GM10266 (cell line): ENCODE data around the gene CPT1A.
A peak's percentile ranks its signal among the peaks of the same experiment; 100 is the strongest.

Experiments
- DNase-seq: peaks from one replicate; pipeline ENCODE4 v3.0.0; 2012; ENCODE audit errors: extremely low spot score
- TF ChIP-seq, protein P1 (sequence below): IDR thresholded peaks from 2 replicates; pipeline ENCODE4 v1.5.1; 2012; ENCODE audit warnings: mild to moderate bottlenecking, low read depth; ENCODE audit not compliant: control insufficient read depth, insufficient read depth; ENCODE audit errors: missing control alignments

The CPT1A gene

DNA sequence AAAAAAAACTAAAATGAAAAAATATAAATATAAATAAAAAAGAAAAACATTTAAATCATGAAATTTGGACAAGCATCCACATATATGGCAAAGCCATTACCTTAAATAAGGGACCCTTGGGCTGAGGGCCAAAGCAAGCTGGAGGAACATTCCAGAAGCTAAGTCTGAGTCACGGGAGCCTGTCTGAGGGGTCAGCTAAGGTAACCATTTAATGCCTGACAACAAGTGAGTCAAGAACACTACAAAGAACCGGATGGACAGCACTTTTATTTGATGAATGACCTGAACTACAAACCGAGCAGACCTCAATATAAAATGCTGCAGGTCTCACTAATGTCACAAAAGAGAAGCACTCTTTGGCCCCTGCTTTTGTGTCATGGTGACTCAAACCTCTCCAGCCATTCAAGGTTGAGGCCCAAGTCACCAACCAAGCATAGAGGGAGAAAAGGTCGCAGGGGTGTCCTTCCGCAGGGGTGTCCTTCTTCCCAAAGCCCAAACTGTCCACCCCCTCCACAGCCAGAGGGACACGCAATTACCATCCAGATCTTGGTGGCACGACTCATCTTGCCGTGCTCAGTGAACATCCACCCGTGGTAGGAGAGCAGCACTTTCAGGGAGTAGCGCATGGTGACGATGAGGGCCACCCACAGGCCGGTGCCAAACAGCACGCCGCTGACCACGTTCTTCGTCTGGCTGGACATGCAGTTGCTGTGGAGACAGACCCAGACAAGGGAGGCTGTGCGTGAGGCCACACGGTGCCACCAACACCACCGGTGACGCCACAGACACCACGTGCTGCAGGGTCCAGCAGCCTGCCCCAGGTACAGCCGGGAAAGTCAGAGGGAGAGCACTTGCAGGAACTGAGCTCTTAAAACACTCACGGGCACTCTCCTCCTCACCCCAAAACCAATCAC lies 34.5 kb downstream of the CPT1A start:
- TF ChIP-seq, protein P1, sequence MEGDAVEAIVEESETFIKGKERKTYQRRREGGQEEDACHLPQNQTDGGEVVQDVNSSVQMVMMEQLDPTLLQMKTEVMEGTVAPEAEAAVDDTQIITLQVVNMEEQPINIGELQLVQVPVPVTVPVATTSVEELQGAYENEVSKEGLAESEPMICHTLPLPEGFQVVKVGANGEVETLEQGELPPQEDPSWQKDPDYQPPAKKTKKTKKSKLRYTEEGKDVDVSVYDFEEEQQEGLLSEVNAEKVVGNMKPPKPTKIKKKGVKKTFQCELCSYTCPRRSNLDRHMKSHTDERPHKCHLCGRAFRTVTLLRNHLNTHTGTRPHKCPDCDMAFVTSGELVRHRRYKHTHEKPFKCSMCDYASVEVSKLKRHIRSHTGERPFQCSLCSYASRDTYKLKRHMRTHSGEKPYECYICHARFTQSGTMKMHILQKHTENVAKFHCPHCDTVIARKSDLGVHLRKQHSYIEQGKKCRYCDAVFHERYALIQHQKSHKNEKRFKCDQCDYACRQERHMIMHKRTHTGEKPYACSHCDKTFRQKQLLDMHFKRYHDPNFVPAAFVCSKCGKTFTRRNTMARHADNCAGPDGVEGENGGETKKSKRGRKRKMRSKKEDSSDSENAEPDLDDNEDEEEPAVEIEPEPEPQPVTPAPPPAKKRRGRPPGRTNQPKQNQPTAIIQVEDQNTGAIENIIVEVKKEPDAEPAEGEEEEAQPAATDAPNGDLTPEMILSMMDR = no peak
- DNase-seq = no peak

DNA sequence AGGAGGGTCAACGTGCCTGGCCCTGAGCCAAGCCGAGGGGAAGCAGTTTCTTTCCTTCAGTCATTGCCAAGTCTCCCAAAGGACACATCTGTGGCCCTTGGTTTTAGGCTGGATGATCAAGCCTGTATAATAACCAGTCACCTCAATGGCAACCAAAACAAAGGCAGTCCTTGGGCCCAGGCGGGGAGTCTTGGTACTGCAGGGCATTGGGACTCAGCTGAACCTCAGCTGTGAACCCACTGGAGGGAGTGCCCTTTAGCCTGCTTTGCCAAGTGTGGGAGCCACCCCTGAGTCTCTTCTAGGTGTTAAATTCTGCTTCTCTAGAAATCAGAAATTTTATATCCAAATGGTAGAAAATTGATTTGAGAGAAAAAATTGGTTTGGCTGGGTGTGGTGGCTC lies 36.9 kb downstream of the CPT1A start:
- DNase-seq = no peak
- TF ChIP-seq, protein P1 = no peak

DNA sequence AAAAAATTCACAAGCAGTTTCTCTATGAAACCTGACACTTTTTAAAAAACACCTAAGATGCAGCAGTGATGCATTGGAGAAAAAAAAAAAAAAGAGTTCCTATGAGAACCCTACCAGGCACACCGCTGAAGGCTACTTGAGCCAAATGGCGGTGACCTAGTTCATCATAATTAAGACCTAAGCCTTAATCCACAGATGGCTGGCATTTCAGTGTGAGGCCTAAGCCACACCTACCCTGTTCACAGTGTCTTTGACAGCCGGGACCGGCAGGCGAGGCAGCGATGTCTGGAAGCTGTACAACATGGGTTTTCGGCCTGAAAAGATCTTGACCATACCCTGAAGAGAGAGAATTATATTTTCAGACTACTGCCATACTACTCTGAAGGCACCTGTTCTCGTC lies 38.0 kb downstream of the CPT1A start:
- TF ChIP-seq, protein P1 = no peak
- DNase-seq = no peak

DNA sequence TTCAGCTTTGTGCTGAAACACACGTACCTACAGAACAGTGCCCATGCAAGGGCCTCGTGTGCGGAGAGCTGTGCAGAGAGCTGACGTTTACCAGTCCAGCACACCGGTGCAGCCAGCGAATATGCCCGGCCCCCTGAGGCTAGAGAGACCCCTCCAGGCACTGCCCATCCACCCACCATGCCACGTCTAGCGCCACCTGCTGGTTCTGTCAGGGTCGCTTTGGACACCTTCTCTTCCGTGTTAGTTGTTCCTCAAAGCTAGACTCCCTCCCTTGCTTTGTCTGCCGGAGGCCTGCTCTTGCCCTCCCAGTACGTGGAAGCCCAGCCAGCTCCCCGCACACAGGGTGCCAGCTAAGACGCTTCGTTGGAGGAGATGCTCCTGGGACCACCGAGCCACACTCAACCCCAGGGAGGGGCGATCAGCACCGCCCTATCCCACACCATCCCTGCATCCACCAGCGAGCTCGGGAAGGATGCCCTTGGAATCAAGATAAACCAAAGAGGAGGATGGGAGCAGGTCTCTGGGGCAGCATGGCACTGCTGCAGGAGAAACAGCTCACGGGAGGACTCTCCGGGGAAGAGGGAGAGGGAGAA lies 43.4 kb downstream of the CPT1A start:
- DNase-seq = no peak
- TF ChIP-seq, protein P1 = peak; percentile 61

DNA sequence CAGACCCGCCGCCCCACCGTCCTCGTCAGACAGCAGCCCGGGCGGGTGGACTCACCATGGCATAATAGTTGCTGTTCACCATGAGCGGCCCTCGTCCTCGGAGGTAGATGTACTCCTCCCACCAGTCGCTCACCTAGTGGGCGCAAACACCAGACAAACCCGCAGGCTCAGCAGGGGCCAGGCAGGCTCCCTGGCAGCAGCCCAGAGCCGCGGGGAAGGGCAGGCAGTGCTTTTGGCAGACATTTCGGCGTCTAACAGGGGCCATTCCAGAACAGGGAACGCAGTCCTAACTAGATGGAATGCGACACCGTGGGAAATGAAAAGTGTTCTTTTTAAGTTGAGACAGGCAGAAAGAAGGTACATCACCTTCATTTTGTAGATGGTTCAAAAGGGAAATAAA lies 44.9 kb downstream of the CPT1A start:
- DNase-seq = no peak
- TF ChIP-seq, protein P1 = no peak

DNA sequence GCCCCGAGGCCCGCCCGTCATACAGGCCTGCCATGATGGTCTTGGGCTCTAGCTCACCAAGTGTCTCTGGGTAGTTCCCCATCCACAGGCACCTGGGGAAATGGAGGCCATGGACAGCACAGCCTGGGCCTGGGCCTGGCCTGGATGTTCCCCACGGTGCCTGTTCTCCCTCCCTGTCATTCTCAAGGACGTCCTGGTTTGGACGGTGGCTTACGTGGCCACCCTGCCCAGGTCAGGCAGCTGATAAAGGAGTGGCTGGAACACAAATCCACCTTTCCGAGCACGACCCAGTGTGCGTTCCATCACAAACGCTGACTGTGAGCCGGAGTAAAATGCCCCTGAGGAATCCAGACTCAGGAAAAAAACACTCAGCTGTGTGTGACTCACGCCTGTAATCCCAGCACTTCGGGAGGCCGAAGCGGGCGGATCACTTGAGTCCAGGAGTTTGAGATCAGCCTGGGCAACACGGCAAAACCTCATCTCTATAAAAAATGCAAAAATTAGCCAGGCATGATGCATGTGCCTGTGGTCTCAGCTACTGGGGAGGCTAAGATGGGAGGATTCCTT lies 49.2 kb downstream of the CPT1A start:
- DNase-seq = no peak
- TF ChIP-seq, protein P1 = no peak

DNA sequence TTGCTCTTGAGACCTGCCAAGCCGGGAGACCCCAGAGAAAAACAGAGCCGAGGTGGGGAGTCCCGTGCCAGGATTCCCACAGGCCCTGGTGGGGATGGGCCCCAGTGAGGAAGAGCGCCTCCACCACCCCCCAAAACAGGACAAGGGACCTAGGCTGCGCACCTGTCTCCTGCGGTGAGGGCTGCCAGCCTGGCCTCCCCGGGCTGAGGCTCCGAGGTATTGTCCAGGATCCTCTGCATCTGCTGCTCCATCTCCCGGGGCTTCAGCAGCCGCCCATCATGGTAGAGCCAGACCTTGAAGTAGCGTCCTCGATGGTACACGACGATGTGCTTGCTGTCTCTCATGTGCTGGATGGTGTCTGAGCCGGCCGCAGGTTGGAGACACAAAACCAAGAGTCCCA lies 57.1 kb downstream of the CPT1A start:
- TF ChIP-seq, protein P1 = no peak
- no peak for DNase-seq
